GM18520 (cell line): ENCODE measurements around the gene SH2D4B.

Source experiments
- ATAC-seq: cut with Tn5 transposase; IDR thresholded peaks from one replicate; pipeline ENCODE4 v1.9.1; 2021; ENCODE audit not compliant: unreplicated experiment

Gene SH2D4B

DNA sequence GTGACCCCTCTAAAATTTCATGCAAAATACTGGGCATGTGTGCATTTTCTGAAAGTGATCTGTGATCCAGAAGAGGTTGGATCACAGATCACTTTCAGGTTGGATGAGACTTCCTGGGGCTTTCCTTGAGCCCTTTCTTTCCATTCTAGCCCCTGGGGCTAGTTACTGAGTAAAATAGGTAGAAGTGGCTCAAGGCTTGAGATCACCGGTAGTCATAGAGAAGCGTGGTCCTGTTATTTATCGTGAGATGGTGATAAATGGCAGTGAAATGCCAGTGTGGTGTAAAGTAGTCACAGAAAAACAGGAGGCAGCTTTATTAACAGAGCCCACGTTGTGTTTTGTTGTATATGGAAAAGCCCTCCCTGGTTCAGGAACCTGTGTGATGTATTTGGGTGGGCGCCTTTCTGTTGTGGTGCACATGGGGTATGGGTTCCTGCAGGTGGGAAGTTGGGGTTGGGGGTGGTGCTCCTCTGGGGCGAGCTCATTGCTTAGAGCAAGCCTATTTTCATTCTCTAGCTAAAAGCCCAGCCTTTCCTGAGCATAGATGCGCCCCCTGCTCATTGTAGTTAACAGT is 34.0 kb upstream of the SH2D4B start:
- ATAC-seq, result no peak

DNA sequence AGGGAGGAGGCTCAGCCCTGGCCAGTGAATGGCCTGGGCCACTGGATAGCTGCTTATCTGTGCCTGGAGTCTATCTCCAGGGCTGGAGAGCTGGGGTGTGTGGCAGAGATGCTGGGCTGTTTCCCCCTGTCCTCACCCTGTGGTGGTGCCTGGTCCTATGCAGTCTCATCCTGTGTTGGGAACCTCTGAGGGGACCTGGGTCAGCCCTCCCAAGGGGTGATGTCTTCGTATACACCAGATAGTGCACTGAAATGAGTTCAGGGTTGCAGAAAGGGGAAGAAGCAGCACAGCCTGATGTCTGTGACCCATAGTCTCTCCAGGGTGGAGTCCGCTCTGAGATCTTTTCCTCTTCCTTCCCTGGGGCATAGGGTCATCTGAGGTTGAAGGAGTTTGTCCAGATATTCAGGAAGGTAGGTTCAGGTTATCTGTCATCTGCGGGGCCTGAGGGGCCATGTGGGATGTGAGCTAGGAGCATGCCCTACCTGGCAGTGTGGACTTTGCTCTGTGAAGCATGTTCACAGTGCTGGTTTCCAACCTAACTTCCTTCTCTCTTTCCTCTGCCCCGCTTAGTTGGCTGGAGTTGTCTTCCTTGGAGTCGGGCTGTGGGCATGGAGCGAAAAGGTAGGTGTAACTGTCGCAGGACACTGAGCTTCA is 33.4 kb upstream of the SH2D4B start:
- ATAC-seq, result no peak

DNA sequence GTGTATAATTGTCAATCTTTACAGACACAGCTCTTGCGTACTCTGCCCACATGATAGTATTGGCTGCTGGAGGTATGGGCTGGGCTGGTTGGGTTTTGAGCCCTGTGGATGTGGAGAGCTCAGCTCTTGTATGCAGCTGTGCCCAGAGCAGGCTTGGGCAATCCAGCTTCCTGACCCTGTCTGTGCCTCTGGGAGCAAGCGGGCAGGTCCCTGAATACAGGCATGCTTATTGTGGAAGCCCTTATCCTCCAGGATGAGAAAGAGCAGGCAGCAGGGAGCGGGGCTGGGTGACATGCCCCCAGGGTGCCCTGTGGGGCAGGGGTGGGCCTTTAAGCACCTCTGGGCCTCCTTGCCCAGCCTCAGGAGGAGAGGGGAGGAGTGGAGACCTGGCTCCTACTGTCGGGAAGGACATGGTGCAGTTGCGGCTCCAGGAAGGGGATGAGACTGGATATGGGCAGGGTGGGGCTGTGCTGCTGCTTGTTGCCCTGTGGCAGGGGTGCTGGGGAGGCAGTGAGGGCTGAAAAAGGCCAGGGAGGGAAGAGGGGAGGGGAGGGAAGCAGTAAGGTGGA is 32.7 kb upstream of the SH2D4B start:
- no peak for ATAC-seq

DNA sequence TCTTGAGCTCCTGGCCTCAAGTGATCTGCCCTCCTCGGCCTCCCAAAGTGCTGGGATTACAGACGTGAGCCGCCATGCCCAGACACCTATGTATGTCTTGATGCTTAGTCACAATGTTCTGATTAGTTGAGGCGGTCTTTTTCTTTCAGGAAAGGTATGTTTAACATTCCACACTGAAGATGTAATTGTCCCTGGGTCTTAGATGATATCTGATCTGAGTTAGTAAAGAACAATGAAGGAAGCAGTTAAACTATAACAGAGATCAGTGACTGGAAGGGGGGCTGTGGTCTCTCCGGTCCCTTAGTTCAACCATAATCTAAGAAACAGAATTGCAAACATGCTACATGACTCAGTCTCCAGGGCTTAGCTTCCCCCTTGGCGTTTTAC is 31.5 kb upstream of the SH2D4B start:
- no peak for ATAC-seq

DNA sequence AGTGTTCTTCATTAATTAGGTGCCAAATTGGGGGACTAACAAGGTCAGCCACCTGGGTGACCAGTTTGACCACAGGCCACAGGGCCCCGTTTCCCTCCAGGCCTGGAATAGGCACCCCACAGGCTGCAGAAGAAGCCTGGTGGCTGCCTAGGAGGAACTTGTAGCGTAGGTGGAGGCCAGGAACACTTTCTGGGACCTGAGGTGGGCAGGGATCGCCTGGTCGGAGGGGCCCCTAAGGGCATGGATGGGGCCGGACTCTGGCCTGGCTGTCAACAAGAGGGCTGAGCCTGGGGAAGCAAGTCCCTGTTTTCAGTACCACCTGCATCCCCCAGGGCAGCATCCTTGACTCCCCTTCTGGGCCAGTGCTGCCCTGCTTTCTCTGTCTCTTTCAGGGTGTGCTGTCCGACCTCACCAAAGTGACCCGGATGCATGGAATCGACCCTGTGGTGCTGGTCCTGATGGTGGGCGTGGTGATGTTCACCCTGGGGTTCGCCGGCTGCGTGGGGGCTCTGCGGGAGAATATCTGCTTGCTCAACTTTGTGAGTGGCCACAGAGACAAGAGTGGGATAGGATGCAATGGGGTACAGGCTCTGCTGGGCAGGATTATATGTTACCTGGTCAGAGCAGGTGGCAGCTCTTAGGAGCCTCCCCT is 30.7 kb upstream of the SH2D4B start:
- ATAC-seq, result no peak

DNA sequence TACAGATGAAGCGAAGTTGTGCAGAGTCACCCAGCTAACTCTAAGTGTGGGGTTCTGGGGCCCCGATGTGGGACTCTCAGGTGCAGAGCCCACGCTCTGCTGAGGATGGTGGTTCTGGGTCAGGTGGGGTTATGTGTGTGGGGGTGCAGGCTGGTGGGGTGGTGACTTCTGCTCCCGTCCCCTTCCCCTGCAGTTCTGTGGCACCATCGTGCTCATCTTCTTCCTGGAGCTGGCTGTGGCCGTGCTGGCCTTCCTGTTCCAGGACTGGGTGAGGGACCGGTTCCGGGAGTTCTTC is 28.6 kb upstream of the SH2D4B start:
- ATAC-seq, result no peak

DNA sequence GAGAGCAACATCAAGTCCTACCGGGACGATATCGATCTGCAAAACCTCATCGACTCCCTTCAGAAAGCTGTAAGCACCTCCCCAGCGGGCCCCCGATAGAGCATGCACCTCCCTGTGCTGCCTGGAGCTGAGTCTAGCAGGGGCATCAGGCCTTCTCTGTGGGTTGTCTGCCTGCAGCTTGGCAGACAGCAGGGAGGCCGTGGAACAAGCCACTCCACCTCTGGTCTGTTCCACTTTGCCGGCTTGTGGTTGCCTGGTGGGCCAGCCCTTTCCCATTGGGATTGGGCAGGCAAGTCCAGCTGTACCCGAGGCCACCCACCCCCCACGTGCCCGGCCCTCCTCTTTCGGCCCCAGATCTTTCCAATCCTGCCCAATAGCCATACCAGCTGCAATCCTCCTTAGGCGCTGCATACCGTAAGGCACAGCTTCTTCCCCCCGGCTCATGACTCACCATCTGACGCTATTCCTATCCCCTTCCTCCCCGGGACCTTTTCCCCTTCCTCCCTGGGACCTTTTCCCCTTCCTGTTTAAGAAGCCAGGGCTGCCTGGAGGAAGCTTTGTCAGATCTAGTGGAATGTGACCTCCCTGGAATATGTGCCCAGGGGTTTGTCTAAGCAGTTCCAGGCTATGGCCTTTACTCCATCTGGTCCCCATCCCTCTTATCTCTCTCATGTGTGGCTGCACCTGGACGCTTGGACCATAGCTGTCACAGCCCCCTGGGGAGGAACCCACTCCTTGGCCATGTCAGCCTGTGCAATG is 28.1 kb upstream of the SH2D4B start:
- no peak for ATAC-seq

DNA sequence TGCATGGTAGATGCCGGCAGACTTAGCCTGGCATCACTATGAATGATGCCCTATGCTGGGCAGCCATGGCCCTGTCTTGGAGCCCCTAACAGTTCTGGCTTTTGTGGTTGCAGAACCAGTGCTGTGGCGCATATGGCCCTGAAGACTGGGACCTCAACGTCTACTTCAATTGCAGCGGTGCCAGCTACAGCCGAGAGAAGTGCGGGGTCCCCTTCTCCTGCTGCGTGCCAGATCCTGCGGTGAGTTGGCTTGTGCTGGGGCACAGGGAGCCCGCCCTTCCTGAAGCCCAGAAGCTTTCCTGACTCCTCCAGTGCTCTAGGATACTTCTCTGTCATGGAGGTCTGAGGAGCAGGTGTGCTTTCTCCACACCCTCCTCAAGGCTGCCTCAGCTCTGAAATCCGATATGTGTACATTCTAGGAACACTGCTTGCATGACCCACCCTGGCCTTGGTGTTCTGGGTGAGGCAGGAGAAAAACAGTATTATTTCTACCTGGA is 25.6 kb upstream of the SH2D4B start:
- ATAC-seq, result no peak

DNA sequence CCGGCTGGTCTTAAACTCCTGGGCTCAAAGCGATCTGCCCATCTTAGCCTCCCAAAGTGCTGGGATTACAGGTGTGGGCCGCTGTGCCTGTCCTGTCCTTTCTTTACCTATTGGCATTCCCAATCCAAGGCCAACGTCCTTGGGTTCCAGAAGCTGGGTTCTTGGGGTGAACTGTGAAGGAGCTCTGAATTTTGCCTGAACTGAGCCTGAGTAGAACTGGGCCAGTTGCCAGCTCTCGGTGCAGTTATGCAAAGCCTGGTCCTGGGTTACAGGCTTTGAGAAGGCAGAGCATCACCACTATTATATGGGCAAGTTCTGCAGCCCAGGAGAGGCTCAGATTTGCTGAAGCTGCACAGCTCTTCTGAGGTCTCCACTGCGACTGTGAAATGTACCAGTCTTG is 24.6 kb upstream of the SH2D4B start:
- ATAC-seq, result no peak

DNA sequence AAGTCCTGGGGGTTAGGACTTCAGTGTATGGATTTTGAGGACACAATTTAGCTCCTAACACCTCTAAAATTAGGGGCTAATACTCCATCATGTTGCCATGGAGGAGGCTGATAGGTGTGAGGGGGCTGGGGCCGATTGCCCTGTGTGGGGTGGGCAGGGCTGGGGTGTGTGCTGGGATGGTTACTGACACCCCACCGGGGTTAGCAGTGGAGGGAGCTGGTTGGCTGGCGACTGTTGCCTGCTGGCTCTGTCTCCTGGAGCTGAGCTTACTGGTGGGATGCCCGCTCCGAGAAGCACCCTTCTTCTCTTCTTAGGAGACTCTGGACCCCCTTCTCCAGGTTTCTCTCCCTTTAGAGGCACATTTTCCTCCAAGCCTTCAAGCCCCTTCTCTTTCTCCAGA is 22.2 kb upstream of the SH2D4B start:
- ATAC-seq, result no peak

DNA sequence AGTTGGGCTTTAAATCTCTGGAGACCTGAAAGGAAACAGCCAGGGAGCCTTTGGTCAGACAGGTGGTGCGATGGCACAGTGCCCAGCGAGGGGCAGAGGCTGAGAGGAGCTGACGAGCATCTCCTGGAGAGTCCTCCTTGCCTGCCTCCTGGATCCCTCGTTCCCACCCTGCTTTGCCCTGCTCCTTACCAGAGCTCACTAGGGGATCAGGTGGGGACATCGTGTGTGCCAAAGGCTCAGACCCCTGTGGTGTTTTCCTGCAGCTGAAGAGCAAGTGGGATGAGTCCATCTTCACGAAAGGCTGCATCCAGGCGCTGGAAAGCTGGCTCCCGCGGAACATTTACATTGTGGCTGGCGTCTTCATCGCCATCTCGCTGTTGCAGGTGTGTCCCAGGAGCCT is 21.8 kb upstream of the SH2D4B start:
- ATAC-seq, result no peak

DNA sequence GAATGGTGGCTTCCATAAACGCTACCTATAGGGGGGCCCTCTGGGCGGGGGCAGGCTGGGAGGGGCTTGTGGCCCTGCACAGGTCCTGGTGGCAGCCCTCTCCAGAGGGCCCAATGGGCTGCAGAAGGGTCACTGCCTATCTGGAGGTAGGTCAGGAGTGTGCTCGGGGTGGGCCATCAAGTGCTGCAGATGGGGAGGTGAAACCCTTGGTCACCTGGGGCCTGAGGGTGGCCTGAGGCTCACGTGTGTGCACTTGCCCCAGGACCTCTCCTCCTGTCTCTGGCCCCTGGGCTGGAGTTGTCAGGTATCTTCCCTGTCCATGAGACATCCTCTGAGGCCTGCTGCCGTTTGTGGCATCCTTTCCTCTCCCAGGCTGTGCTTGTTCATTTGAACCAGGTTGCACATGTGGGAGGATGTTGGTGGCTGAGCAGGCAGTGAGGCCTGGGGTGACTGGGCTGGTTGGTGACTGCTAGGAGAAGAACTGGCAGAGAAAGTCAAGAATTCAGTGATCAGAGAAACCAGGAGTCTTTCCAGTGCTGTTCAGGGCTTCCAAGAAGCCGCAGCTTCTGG is 21.1 kb upstream of the SH2D4B start:
- ATAC-seq, result no peak

DNA sequence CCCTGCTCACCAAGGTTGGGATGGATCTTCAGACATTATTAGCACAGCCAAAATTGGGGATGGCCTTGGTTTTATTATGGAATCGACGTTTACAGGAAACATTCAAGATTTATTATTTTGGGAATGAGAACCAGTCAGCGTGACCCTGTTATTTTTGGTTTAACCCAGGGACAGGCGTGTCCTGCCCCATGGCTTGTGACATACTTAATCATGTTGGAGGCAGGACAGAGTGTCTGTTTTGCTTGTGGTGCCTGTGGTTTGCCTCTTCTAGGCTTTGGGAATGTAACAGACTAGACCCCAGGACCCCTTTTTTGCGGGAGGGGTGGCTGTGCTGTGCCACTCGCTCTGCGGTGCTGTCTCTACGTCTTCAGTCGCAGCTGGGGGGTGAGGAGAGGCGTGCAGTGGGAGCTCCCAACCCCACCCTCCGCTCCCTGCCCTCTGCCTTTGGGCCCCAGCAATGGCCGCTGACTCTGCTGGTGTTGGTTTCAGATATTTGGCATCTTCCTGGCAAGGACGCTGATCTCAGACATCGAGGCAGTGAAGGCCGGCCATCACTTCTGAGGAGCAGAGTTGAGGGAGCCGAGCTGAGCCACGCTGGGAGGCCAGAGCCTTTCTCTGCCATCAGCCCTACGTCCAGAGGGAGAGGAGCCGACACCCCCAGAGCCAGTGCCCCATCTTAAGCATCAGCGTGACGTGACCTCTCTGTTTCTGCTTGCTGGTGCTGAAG is 20.1 kb upstream of the SH2D4B start:
- ATAC-seq, result no peak

DNA sequence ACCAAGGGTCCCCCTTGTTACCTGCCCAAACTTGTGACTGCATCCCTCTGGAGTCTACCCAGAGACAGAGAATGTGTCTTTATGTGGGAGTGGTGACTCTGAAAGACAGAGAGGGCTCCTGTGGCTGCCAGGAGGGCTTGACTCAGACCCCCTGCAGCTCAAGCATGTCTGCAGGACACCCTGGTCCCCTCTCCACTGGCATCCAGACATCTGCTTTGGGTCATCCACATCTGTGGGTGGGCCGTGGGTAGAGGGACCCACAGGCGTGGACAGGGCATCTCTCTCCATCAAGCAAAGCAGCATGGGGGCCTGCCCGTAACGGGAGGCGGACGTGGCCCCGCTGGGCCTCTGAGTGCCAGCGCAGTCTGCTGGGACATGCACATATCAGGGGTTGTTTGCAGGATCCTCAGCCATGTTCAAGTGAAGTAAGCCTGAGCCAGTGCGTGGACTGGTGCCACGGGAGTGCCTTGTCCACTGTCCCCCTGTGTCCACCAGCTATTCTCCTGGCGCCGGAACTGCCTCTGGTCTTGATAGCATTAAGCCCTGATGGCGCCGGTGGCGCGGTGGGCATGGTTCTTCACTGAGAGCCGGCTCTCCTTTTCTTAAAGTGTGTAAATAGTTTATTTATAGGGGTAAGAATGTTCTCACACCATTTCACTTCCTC is 19.4 kb upstream of the SH2D4B start:
- no peak for ATAC-seq

DNA sequence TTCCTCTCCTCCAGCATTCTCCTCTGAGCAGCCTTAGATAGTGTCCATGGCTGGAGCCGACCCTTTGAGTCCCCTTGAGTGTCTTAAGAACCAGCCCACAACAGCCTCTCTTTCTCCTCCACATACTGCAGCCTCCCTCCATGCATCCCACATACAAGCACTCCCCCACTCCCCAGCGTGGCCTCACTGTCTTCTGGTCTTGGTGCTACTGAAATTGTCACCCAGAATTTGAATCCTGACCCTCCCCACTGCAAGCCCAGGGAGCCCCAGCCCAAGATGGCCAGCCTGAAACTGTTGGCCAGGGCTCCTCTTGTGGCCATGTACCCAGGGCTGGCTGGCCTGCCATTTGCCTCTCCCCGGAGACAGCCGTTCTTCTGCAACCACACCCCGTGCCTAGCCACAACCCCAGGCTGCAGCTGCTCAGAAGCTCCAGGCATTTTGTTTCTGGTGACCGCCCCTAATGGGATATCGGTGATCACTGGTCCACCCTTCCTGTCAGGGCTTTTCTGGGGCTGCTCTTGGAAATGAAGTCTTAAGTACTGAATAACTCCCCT is 18.8 kb upstream of the SH2D4B start:
- ATAC-seq, result no peak

DNA sequence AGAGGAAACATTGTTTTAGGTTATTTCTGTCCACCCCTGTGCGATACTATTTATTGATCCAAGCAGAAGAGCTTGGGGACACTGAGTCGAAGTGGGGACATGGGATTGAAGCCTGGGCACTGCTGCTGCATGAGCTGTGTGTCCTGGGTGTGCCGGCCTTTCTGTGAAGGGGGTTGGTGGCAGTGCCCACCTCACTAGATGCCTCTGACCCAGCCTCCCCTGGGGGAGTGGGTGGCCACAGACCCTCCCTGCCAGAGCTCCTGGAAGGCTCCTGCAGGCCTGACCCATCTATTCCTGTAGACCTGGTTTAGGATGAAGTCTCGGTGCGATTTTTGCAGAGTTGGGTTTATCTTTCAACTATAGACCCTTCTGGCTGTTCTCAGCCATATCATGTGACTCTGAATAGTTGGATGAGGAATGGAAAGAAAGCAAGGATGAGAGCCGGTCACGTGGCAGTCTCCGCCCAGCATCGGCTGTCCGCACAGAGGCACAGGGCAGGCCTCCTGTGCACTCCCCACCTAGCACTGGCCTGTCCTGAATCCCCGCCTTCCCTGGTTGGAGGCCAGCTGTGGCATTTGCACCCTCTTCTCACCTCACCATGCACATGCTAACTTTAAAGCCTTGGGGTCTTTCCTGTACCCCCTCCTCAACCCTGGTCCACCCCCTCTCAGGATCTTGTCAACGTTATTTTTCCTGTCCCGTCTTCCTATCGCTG is 17.6 kb upstream of the SH2D4B start:
- no peak for ATAC-seq

DNA sequence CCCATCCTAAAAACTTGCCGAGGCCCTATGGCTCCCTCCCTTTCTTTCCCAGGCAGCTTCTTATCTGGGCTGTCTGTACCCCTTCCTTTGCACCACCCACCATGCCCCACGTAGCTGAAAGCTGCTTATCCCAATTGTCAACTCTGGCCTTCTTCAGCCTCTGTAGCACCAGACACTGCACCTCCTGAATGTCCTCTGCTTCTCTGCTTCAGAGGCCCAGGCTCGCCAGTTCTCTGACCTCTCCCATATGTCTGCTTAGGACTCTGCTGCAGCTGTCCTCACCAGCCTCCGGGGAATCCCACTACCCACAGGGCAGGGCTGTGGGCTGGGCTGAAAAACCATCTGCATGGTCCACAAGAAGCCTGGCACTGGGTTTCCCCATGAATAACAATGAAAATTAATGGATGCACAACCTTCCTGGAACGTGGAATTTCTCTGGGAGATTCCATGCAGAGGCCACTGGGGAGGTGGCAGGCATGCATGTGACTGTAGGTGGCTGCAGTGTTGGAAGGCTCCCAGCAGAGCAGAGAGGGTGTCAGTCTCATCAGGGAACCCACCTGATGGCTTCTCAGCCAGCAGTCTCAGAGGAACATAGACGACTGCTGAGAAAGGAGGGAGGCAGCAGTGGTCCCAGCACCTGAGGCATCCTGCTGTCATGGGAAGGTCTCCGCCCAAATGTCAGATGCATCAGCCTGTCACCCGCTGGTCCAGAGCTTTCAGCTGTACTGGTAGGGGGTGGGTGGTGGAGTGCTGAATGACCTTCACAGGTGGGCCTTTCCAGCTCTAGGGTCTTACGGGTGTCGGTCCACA is 16.8 kb upstream of the SH2D4B start:
- no peak for ATAC-seq

DNA sequence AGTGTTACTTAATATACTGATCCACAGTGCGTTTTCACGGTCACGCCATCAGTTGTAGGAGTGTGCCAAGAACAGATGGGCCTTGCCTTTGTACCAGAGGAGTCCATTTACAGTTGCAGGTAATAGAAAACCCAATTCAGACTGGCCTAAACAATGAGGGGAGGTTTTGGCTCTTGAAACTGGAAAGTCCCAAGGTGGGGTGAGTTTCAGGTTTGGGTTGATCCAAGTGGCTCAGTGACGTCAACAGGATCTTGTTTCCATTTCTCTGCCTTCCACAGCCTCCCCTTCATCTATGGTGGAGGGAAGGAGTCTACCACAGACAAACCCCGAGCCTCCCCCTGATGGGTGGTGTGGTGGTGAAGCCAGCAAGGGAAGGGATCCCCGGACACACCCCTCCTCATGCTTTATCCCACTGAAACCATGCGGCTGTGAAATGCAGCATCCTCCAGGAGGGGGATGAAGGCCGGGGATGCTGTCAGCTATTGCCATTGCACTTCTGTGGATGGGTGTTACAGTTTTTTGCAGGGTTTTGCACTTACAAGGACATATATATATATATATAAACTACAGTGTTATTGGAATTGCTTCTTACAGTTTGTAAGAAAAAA is 14.8 kb upstream of the SH2D4B start:
- no peak for ATAC-seq
